HUDEP-2 (cell line): ENCODE data around the gene ANO8.

Source experiments
- DNase-seq, 76 experiments: peaks; one replicate each; lab custom pipeline; 2025; ENCODE audit not compliant: unreplicated experiment in 76 of 76; lab: John Stamatoyannopoulos, UW

Gene ANO8

DNA sequence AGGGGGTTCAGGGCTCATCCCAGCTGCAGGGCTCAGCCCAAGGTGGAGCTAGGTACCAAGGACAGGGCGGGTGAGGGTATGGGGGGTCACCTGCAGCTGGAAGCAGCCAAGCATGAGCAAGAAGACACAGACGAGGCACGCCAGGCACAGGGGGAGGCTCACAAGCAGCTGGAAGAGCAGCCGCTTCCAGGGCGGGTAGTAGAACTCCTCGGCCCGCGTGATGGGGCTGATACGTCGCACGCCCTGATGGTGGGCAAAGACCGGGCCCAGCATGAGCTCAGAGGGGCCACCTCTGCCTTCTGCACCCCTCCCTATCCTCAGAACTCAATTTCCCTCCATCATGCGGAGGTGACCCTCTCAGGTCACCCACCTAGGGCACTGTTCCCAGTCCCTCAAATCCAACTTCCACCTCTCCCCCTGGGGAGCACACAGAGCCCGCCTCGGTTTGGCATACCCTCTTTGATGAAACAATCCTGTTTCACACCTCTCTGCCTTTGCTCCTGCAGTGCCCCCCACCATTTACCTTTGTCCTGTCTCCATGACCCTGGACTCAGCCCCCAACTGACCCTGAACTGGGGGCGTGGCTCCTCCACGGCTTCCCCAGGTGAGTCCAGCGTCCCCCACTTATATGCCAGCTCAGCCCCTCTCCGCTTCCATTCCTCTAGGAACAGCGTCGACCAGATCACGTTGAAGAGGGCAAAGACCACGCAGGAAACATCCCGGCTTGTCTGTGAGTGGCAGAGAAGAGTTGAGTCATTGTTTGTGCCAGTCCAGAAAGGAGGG lies 4.2 kb downstream of the ANO8 start:
- no peak for DNase-seq

- DNase-seq = no peak
Measured at GRCh38 chr19:17329366-17330261, 5.0 kb downstream of the ANO8 start.

DNA sequence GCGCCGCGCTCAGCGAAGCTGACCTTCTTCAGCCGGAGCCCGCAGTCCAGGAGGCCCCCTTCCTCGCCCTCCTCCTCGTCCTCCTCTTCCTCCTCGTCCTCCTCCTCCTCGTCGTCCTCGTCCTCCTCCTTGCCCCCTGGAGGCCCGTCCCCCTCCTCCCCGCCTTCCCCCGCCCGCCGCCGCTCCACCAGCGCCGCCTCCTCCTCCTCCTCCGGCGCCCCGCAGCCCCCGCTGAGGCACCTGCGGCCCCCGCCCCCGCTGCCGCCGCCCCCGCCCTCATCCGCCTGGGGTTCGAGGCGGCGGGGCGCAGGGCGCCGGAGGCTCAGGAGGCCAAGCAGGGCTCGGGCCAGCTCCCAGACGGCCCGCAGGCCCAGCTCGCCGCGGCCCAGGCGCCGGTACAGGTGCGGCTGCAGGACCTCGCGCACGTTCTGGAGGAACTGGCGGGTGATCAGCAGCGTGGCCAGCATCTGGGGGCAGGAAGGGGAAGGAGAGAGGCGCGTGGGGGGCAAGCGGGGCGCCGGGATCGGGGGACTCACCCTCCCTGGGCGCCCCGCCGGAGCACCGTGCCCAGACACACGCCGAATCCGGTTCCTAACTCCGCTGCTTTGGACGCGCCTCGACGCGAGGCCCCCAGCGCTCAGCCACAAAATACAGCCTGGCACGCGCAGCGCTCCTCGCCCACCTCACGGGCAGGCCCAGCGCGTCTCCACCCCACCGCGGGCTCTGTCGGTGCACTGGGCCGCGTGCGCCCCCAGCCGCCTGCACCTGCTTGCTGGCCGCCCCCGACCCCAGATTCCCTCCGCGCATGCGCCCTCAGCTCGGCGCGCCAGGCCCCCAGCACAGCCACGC lies 5.9 kb downstream of the ANO8 start:
- no peak for DNase-seq

GRCh38 chr19:17327654-17328516 lies 6.8 kb downstream of the ANO8 start:
- peak in 28 of 76 experiments; percentile 9 to 53 (median 23) for DNase-seq

GRCh38 chr19:17327068-17327653 lies 7.5 kb downstream of the ANO8 start:
- DNase-seq = no peak

- DNase-seq = no peak
Measured at GRCh38 chr19:17326595-17326966, 8.1 kb downstream of the ANO8 start.

GRCh38 chr19:17325881-17326594 lies 8.6 kb downstream of the ANO8 start:
- DNase-seq = no peak

GRCh38 chr19:17325133-17325532 lies 9.5 kb downstream of the ANO8 start:
- no peak for DNase-seq

DNA sequence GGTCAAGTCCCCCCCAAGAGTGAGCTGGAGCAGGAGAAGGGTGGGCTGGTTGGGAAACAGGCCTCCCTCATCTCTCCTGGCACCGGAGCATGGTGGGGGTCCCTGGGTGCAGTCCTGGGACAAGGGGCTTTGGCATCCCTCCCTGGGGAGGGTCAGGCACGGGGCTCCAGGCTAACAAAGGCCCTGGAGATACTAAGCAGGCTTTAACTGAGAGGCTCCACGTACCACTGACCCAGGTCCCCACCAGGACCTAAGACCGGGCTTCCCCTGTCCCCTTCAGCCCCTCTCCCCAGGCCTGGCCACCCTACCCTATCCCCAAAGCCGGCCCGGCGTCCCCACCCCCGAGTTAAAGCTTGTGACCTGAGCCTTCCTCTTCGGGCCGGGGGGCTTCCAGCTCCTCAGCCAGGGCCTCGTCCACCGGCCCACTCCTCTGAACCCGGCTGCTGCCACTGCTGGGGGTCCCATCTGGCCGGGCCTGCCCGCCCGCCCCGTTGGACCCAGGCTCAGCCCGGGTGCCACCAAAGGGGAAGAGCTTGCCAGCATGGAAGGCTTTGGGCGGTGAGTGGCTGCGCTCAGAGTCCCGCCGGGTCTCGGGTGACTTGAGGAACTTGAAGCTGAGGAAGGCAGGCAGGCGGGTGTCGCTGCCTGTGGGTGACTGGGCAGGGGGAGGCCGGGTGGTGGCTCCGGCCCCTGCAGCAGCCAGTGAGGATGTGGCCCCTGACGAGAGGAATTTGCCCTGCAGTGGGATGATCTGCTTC lies 10.1 kb downstream of the ANO8 start:
- no peak for DNase-seq

DNA sequence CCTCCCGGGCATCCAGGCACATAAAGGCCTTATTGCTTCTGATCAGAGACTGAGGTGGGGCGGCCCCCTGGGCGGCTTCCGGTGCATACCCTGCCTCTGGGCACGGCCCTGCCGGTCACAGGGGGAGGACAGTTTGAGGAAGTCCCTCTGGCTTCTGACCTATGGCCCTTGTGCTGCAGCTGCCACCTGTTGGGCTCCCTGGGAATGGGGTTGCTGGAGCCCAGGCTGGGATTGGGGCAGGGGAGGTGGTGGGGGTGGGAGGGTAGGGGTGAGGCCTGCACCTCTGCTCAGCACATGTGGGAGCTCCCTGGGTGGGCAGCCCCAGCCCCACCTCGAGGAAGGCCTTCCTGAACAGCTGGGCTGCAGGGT lies 10.7 kb downstream of the ANO8 start:
- DNase-seq = peak in 4 of 76 experiments; percentile 7 to 30 (median 20)

- no peak for DNase-seq
Measured at GRCh38 chr19:17323300-17323963, 11.2 kb downstream of the ANO8 start.

DNA sequence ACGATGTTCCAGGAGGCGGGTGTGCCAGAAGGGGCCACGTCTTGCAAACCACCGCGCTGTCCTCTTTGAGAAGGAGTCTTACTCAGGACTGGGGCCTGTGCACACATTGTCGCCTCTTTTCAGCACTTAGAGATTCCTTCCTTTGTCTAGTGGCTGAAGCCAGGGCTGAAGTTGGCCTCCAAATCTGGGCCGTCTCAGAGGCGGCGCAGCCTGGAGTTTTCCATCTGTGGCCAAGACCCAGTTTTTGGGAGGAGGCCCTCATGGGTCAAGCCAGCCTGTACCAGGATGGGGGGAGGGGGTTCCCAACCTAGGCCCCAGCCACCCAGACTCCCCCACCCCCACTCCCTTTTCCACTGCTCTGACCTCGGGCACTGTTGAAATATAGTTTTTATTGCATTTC lies 11.8 kb downstream of the ANO8 start:
- no peak for DNase-seq

DNA sequence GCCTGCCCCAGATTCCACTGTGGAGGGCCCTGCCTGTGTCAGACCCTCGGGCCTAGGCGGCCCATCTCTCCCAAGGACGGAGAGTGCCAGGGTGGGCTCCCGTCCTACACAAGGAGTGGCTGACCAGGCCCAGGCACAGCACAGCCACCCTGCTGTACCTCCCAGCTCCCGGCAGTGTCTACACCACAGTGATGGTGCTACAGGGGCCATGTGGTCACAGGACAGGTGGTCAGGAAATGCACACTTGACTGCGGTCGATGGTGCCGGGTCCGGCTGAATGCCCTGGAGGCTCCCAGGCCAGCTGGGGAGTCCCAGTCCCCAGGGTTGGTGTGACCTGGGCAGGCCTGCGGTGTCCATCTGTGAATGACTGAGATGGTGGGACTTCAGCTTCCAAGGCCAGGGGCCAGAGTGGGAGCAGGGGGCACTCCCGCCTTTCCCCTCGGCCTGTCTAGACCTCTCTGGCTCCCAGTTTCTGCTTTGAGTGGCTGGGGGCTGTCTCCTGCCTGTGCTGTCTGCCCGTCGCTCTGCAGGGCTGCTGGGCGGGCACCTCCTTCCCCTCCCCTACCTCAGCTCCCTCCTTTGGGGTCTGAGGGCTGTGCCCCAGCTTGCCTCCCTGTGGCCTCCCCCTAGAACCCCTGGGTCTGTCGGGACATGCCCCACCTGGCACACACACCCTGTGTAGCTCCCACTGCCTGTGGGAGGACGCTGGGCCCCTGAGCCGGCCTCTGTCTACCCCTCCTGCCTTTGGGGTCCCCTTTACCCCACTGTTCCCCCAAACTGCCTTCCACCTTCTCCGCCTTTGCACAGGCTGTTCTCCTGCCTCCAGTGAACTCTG lies 12.8 kb downstream of the ANO8 start:
- DNase-seq = no peak

- DNase-seq = no peak
Measured at GRCh38 chr19:17320435-17320834, 14.2 kb downstream of the ANO8 start.

DNA sequence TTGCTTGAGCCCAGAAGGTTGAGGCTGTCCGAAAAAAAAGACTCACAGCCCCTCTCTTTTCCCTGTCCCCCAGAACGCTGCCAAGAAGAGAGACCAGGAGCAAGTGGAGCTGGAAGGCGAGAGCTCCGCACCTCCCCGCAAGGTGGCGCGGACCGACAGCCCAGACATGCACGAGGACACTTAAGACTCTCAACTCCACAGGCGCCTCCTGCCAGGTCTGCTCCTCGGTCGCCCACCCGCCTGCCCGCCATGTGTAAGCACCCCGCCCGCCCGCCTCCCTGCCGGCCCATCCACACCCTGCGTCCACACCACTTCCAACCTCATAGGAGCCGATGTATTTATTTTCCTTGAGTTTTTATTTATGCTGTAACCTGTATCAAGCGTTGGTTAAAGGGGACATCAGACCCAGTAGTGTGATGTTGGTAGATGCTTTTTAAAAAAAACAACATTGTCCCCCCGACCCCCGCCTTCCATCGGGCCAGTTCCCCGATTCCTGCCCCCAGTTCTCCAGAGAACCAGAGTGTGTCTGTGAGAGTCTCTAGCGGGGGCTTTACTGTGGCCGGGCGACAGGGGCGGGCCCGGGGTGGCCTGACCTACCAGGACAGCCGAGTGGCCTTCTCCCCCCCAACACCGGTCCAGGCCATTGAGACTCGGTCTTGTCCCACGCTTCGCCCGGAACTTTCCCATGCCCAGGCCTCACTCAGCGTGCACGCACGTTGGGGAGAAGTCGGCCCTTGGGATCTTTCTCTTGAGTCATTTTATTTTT lies 15.0 kb downstream of the ANO8 start:
- DNase-seq = no peak

GRCh38 chr19:17318966-17319365 lies 15.7 kb downstream of the ANO8 start:
- no peak for DNase-seq
